HEK293 (cell line): ENCODE measurements around the gene MEF2C.
A peak's percentile ranks its signal among the peaks of the same experiment; 100 is the strongest.

Source experiments
- KLF1 ChIP-seq: fragments of 450-650 bp; formaldehyde crosslinking; IDR thresholded peaks from 2 replicates; pipeline ENCODE4 v1.5.1; 2016; ENCODE audit warnings: missing biosample characterization, missing genetic modification characterization
- MZF1 ChIP-seq: fragments of 450-650 bp; formaldehyde crosslinking; IDR thresholded peaks from 2 replicates; pipeline ENCODE4 v1.5.1; 2017; ENCODE audit warnings: missing biosample characterization, missing genetic modification characterization, borderline replicate concordance
- ZNF133 ChIP-seq: fragments of 450-650 bp; formaldehyde crosslinking; IDR thresholded peaks from 2 replicates; pipeline ENCODE4 v1.5.1; 2016; ENCODE audit warnings: missing biosample characterization, missing genetic modification characterization
- ZNF138 ChIP-seq: fragments of 450-650 bp; formaldehyde crosslinking; IDR thresholded peaks from 2 replicates; pipeline ENCODE4 v1.5.1; 2016; ENCODE audit warnings: missing biosample characterization, missing genetic modification characterization, borderline replicate concordance
- ZNF184 ChIP-seq: fragments of 450-650 bp; IDR thresholded peaks from 2 replicates; pipeline ENCODE4 v1.5.1; 2018; ENCODE audit warnings: missing biosample characterization, mild to moderate bottlenecking, missing genetic modification characterization
- ZNF24 ChIP-seq: fragments of 450-650 bp; formaldehyde crosslinking; IDR thresholded peaks from 2 replicates; pipeline ENCODE4 v1.5.1; 2016; ENCODE audit warnings: missing biosample characterization, missing genetic modification characterization
- ZNF335 ChIP-seq: fragments of 450-650 bp; formaldehyde crosslinking; conservative IDR thresholded peaks from 2 replicates; pipeline ENCODE4 v1.5.1; 2016; ENCODE audit warnings: missing biosample characterization, missing genetic modification characterization
- ZNF341 ChIP-seq: fragments of 450-650 bp; formaldehyde crosslinking; IDR thresholded peaks from 2 replicates; pipeline ENCODE4; 2016; ENCODE audit warnings: low read depth, missing biosample characterization, missing genetic modification characterization
- ZNF404 ChIP-seq: fragments of 450-650 bp; formaldehyde crosslinking; IDR thresholded peaks from 2 replicates; pipeline ENCODE4 v1.5.1; 2017; ENCODE audit warnings: missing biosample characterization, missing genetic modification characterization
- ZNF561 ChIP-seq: fragments of 450-650 bp; IDR thresholded peaks from 2 replicates; pipeline ENCODE4 v1.5.1; 2018; ENCODE audit warnings: missing biosample characterization, missing genetic modification characterization, borderline replicate concordance
- TF ChIP-seq, protein P1 (sequence below): fragments of 450-650 bp; formaldehyde crosslinking; IDR thresholded peaks from 2 replicates; pipeline ENCODE4 v1.5.1; 2017; ENCODE audit warnings: missing biosample characterization, missing genetic modification characterization
- TF ChIP-seq, protein P2 (sequence below): fragments of 450-650 bp; formaldehyde crosslinking; IDR thresholded peaks from 2 replicates; pipeline ENCODE4 v1.5.1; 2016; ENCODE audit warnings: missing biosample characterization, missing genetic modification characterization
- TF ChIP-seq, protein P3 (sequence below): fragments of 450-650 bp; formaldehyde crosslinking; IDR thresholded peaks from 2 replicates; pipeline ENCODE4 v1.5.1; 2016; ENCODE audit warnings: missing biosample characterization, missing genetic modification characterization
- TF ChIP-seq, protein P4 (sequence below): fragments of 450-650 bp; formaldehyde crosslinking; IDR thresholded peaks from 2 replicates; pipeline ENCODE4 v1.5.1; 2016; ENCODE audit warnings: missing biosample characterization, missing genetic modification characterization, low read depth
- TF ChIP-seq, protein P5 (sequence below): fragments of 450-650 bp; formaldehyde crosslinking; IDR thresholded peaks from 2 replicates; pipeline ENCODE4 v1.5.1; 2016; ENCODE audit warnings: missing biosample characterization, missing genetic modification characterization
- TF ChIP-seq, protein P6 (sequence below): fragments of 450-650 bp; formaldehyde crosslinking; IDR thresholded peaks from 2 replicates; pipeline ENCODE4 v1.5.1; 2016; ENCODE audit warnings: missing biosample characterization, missing genetic modification characterization, borderline replicate concordance
- TF ChIP-seq, protein P7 (sequence below): fragments of 450-650 bp; formaldehyde crosslinking; IDR thresholded peaks from 2 replicates; pipeline ENCODE4 v1.5.1; 2016; ENCODE audit warnings: missing biosample characterization, missing genetic modification characterization
- TF ChIP-seq, protein P8 (sequence below): fragments of 450-650 bp; formaldehyde crosslinking; IDR thresholded peaks from 2 replicates; pipeline ENCODE4 v1.5.1; 2016; ENCODE audit warnings: missing biosample characterization, missing genetic modification characterization

MEF2C gene

DNA sequence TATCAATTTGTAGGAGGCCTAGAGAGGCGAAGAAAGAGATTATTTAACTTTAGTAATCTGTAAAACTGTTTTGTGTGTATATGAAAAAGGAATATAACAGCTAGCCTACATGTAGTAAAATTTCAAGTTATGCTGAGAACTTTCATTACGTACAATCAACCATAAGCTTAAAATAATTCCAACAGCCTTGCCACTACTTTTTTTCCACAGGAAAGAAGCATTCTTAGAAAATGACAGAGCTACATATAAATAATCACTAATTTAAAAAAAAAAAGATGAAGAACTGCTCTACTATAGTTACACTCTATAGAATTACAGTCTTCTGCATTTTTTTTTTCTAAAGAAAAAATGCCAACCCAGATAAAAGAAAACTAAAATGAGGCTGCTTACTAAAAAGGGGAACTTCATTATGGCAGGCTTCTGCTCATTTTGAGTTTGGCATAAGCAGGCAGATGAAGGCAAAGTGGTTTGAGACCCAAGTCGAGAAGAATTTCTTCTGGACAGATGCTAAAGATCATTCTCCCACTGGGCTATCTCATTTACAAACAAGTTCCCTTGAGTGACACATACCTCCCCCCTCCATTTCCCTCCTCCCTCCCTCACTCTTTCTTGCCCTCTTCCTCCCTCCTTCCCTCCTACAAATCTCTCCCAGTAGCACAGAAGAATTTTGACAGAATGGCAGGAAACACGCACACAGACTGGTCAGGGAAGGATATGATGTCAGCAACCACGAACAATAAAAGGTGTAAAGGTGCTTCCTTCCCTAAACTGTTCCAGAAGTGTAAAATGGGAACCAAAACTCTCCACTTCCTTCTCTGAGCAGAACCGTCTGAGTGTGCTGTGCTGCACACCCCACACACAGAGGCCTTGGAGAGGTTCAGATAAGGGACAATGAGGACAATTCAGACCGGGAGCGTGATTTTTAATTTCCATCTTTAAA lies 56.1 kb downstream of the MEF2C start (continued):
- TF ChIP-seq, protein P1, sequence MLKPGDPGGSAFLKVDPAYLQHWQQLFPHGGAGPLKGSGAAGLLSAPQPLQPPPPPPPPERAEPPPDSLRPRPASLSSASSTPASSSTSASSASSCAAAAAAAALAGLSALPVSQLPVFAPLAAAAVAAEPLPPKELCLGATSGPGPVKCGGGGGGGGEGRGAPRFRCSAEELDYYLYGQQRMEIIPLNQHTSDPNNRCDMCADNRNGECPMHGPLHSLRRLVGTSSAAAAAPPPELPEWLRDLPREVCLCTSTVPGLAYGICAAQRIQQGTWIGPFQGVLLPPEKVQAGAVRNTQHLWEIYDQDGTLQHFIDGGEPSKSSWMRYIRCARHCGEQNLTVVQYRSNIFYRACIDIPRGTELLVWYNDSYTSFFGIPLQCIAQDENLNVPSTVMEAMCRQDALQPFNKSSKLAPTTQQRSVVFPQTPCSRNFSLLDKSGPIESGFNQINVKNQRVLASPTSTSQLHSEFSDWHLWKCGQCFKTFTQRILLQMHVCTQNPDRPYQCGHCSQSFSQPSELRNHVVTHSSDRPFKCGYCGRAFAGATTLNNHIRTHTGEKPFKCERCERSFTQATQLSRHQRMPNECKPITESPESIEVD (tag by site-specific recombination): peak; percentile 64; the same call in 1 of the 2 replicates
- TF ChIP-seq ZNF138 (tag by site-specific recombination) (no peak), ZNF133 (tag by site-specific recombination) (no peak), ZNF404 (tag by site-specific recombination) (no peak), ZNF335 (no peak), ZNF184 (no peak), ZNF341 (tag by site-specific recombination) (0 out of 2 replicates have a peak, but pooled peaks have one; percentile 11), MZF1 (tag by site-specific recombination) (no peak), ZNF24 (no peak), KLF1 (tag by site-specific recombination) (no peak), ZNF561 (tag by site-specific recombination) (no peak)
- TF ChIP-seq, protein P2, sequence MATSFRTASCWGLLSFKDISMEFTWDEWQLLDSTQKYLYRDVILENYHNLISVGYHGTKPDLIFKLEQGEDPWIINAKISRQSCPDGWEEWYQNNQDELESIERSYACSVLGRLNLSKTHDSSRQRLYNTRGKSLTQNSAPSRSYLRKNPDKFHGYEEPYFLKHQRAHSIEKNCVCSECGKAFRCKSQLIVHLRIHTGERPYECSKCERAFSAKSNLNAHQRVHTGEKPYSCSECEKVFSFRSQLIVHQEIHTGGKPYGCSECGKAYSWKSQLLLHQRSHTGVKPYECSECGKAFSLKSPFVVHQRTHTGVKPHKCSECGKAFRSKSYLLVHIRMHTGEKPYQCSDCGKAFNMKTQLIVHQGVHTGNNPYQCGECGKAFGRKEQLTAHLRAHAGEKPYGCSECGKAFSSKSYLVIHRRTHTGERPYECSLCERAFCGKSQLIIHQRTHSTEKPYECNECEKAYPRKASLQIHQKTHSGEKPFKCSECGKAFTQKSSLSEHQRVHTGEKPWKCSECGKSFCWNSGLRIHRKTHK (tag by site-specific recombination): no peak
- TF ChIP-seq, protein P3, sequence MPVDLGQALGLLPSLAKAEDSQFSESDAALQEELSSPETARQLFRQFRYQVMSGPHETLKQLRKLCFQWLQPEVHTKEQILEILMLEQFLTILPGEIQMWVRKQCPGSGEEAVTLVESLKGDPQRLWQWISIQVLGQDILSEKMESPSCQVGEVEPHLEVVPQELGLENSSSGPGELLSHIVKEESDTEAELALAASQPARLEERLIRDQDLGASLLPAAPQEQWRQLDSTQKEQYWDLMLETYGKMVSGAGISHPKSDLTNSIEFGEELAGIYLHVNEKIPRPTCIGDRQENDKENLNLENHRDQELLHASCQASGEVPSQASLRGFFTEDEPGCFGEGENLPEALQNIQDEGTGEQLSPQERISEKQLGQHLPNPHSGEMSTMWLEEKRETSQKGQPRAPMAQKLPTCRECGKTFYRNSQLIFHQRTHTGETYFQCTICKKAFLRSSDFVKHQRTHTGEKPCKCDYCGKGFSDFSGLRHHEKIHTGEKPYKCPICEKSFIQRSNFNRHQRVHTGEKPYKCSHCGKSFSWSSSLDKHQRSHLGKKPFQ (tag by site-specific recombination): no peak
- TF ChIP-seq, protein P4, sequence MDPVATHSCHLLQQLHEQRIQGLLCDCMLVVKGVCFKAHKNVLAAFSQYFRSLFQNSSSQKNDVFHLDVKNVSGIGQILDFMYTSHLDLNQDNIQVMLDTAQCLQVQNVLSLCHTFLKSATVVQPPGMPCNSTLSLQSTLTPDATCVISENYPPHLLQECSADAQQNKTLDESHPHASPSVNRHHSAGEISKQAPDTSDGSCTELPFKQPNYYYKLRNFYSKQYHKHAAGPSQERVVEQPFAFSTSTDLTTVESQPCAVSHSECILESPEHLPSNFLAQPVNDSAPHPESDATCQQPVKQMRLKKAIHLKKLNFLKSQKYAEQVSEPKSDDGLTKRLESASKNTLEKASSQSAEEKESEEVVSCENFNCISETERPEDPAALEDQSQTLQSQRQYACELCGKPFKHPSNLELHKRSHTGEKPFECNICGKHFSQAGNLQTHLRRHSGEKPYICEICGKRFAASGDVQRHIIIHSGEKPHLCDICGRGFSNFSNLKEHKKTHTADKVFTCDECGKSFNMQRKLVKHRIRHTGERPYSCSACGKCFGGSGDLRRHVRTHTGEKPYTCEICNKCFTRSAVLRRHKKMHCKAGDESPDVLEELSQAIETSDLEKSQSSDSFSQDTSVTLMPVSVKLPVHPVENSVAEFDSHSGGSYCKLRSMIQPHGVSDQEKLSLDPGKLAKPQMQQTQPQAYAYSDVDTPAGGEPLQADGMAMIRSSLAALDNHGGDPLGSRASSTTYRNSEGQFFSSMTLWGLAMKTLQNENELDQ: no peak
- TF ChIP-seq, protein P5, sequence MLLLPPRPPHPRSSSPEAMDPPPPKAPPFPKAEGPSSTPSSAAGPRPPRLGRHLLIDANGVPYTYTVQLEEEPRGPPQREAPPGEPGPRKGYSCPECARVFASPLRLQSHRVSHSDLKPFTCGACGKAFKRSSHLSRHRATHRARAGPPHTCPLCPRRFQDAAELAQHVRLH (tag by site-specific recombination): no peak
- TF ChIP-seq, protein P6, sequence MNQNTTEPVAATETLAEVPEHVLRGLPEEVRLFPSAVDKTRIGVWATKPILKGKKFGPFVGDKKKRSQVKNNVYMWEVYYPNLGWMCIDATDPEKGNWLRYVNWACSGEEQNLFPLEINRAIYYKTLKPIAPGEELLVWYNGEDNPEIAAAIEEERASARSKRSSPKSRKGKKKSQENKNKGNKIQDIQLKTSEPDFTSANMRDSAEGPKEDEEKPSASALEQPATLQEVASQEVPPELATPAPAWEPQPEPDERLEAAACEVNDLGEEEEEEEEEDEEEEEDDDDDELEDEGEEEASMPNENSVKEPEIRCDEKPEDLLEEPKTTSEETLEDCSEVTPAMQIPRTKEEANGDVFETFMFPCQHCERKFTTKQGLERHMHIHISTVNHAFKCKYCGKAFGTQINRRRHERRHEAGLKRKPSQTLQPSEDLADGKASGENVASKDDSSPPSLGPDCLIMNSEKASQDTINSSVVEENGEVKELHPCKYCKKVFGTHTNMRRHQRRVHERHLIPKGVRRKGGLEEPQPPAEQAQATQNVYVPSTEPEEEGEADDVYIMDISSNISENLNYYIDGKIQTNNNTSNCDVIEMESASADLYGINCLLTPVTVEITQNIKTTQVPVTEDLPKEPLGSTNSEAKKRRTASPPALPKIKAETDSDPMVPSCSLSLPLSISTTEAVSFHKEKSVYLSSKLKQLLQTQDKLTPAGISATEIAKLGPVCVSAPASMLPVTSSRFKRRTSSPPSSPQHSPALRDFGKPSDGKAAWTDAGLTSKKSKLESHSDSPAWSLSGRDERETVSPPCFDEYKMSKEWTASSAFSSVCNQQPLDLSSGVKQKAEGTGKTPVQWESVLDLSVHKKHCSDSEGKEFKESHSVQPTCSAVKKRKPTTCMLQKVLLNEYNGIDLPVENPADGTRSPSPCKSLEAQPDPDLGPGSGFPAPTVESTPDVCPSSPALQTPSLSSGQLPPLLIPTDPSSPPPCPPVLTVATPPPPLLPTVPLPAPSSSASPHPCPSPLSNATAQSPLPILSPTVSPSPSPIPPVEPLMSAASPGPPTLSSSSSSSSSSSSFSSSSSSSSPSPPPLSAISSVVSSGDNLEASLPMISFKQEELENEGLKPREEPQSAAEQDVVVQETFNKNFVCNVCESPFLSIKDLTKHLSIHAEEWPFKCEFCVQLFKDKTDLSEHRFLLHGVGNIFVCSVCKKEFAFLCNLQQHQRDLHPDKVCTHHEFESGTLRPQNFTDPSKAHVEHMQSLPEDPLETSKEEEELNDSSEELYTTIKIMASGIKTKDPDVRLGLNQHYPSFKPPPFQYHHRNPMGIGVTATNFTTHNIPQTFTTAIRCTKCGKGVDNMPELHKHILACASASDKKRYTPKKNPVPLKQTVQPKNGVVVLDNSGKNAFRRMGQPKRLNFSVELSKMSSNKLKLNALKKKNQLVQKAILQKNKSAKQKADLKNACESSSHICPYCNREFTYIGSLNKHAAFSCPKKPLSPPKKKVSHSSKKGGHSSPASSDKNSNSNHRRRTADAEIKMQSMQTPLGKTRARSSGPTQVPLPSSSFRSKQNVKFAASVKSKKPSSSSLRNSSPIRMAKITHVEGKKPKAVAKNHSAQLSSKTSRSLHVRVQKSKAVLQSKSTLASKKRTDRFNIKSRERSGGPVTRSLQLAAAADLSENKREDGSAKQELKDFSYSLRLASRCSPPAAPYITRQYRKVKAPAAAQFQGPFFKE (tag by site-specific recombination): no peak
- TF ChIP-seq, protein P7, sequence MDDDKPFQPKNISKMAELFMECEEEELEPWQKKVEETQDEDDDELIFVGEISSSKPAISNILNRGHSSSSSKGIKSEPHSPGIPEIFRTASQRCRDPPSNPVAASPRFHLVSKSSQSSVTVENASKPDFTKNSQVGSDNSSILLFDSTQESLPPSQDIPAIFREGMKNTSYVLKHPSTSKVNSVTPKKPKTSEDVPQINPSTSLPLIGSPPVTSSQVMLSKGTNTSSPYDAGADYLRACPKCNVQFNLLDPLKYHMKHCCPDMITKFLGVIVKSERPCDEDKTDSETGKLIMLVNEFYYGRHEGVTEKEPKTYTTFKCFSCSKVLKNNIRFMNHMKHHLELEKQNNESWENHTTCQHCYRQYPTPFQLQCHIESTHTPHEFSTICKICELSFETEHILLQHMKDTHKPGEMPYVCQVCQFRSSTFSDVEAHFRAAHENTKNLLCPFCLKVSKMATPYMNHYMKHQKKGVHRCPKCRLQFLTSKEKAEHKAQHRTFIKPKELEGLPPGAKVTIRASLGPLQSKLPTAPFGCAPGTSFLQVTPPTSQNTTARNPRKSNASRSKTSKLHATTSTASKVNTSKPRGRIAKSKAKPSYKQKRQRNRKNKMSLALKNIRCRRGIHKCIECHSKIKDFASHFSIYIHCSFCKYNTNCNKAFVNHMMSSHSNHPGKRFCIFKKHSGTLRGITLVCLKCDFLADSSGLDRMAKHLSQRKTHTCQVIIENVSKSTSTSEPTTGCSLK (tag by site-specific recombination): no peak
- TF ChIP-seq, protein P8, sequence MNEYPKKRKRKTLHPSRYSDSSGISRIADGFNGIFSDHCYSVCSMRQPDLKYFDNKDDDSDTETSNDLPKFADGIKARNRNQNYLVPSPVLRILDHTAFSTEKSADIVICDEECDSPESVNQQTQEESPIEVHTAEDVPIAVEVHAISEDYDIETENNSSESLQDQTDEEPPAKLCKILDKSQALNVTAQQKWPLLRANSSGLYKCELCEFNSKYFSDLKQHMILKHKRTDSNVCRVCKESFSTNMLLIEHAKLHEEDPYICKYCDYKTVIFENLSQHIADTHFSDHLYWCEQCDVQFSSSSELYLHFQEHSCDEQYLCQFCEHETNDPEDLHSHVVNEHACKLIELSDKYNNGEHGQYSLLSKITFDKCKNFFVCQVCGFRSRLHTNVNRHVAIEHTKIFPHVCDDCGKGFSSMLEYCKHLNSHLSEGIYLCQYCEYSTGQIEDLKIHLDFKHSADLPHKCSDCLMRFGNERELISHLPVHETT (tag by site-specific recombination): no peak
